GM19351 (cell line): ENCODE measurements around the gene TMC6.
"Not testable (repeated sequence)": the region's sequence is repeated elsewhere in the genome, so short reads cannot be mapped to it uniquely, and the experiment has no call there.

Experiments
- ATAC-seq: cut with Tn5 transposase; IDR thresholded peaks from one replicate; pipeline ENCODE4 v1.9.1; 2021; ENCODE audit warnings: mild to moderate bottlenecking, moderate library complexity; ENCODE audit not compliant: unreplicated experiment

The TMC6 gene

GRCh38 chr17:78124081-78124835 is 4.3 kb downstream of the TMC6 start:
- peak; percentile 28 for ATAC-seq

- no peak for ATAC-seq
Measured at GRCh38 chr17:78123258-78123929, 5.2 kb downstream of the TMC6 start.

GRCh38 chr17:78122931-78123249 is 5.7 kb downstream of the TMC6 start:
- no peak for ATAC-seq

GRCh38 chr17:78122216-78122930 is 6.2 kb downstream of the TMC6 start:
- no peak for ATAC-seq

- no peak for ATAC-seq
Measured at GRCh38 chr17:78121801-78122215, 6.7 kb downstream of the TMC6 start.

- ATAC-seq: no peak
Measured at GRCh38 chr17:78120971-78121800, 7.4 kb downstream of the TMC6 start.

GRCh38 chr17:78120537-78120936 is 8.0 kb downstream of the TMC6 start:
- no peak for ATAC-seq

- ATAC-seq: no peak
Measured at GRCh38 chr17:78118801-78119241, 9.7 kb downstream of the TMC6 start.

GRCh38 chr17:78117027-78117981 is 11.3 kb downstream of the TMC6 start:
- no peak for ATAC-seq

GRCh38 chr17:78116411-78116810 is 12.1 kb downstream of the TMC6 start:
- no peak for ATAC-seq

- ATAC-seq: not testable (repeated sequence)
Measured at GRCh38 chr17:78115803-78116202, 12.8 kb downstream of the TMC6 start.

- ATAC-seq: no peak
Measured at GRCh38 chr17:78114831-78115723, 13.5 kb downstream of the TMC6 start.

GRCh38 chr17:78113804-78114785 is 14.5 kb downstream of the TMC6 start:
- no peak for ATAC-seq

GRCh38 chr17:78112518-78113471 is 15.8 kb downstream of the TMC6 start:
- ATAC-seq: no peak

GRCh38 chr17:78111727-78112517 is 16.6 kb downstream of the TMC6 start:
- ATAC-seq: no peak
